Liver (tissue), 9 donors: ENCODE measurements around the gene ZNF783. TPM values are rescaled to one million over a fixed set of nuclear protein-coding genes. Genes with fewer than 3 reads are reported as not detected.

Experiments
- DNase-seq: peaks from one replicate; pipeline ENCODE4 v3.0.0-alpha.2; 2017; ENCODE audit warnings: low spot score
- H3K27ac ChIP-seq, 2 donors: one replicate each; pipeline ENCODE4 v1.7.0; 2013; ENCODE audit warnings: inconsistent platforms in 2 of 2, low read length in 2 of 2, control low read depth in 1 of 2, low read depth in 1 of 2, mild to moderate bottlenecking in 1 of 2
- H3K27me3 ChIP-seq, 4 donors: one replicate each; pipeline versions ENCODE4 v1.6.1 to v1.7.0; 2013; ENCODE audit warnings: low read length in 3 of 4, inconsistent platforms in 1 of 4, mild to moderate bottlenecking in 1 of 4, moderate library complexity in 1 of 4; ENCODE audit not compliant: control insufficient read depth in 4 of 4, insufficient read depth in 4 of 4
- H3K36me3 ChIP-seq, 4 donors: one replicate each; pipeline versions ENCODE4 v1.6.1 to v1.7.0; 2013; ENCODE audit warnings: low read length in 3 of 4, mild to moderate bottlenecking in 3 of 4, low read depth in 1 of 4, moderate library complexity in 1 of 4; ENCODE audit not compliant: control insufficient read depth in 4 of 4, insufficient read depth in 3 of 4
- H3K4me1 ChIP-seq, 4 donors: one replicate each; pipeline versions ENCODE4 v1.6.1 to v1.7.0; 2013; ENCODE audit warnings: low read length in 3 of 4, mild to moderate bottlenecking in 3 of 4, moderate library complexity in 1 of 4; ENCODE audit not compliant: control insufficient read depth in 4 of 4, insufficient read depth in 4 of 4
- H3K4me3 ChIP-seq, 3 donors: one replicate each; pipeline versions ENCODE4 v1.6.1 to v1.7.0; 2013; ENCODE audit warnings: low read length in 3 of 3, control low read depth in 1 of 3, low read depth in 1 of 3, mild to moderate bottlenecking in 1 of 3
- H3K9ac ChIP-seq, 2 donors: one replicate each; pipeline ENCODE4 v1.7.0; 2013; ENCODE audit warnings: low read length in 2 of 2, mild to moderate bottlenecking in 2 of 2, moderate library complexity in 2 of 2, control low read depth in 1 of 2, low read depth in 1 of 2
- H3K9me3 ChIP-seq, 4 donors: one replicate each; pipeline versions ENCODE4 v1.6.1 to v1.7.0; 2013; ENCODE audit warnings: low read length in 3 of 4; ENCODE audit not compliant: control insufficient read depth in 4 of 4
- EGR1 ChIP-seq, 2 donors: IDR thresholded peaks; 2 replicates each; pipeline ENCODE4 v1.6.1; 2016 to 2018; ENCODE audit warnings: antibody characterized with exemption in 2 of 2, low read depth in 2 of 2
- FOXA1 ChIP-seq: IDR thresholded peaks from 2 replicates; pipeline ENCODE4 v1.6.1; 2016; ENCODE audit warnings: antibody characterized with exemption
- FOXA2 ChIP-seq: IDR thresholded peaks from 2 replicates; pipeline ENCODE4 v1.6.1; 2016; ENCODE audit warnings: antibody characterized with exemption
- GABPA ChIP-seq, 2 donors: IDR thresholded peaks in 1 of 2; conservative IDR thresholded peaks in 1 of 2; 2 replicates each; pipeline ENCODE4 v1.6.1; 2016; ENCODE audit warnings: antibody characterized with exemption in 2 of 2, mild to moderate bottlenecking in 1 of 2, moderate library complexity in 1 of 2
- HNF4A ChIP-seq, 2 donors: conservative IDR thresholded peaks; 2 replicates each; pipeline ENCODE4 v1.6.1; 2016; ENCODE audit warnings: antibody characterized with exemption in 2 of 2, mild to moderate bottlenecking in 2 of 2
- HNF4G ChIP-seq: IDR thresholded peaks from 2 replicates; pipeline ENCODE4 v1.6.1; 2016; ENCODE audit warnings: antibody characterized with exemption
- JUND ChIP-seq, 2 donors: IDR thresholded peaks; 2 replicates each; pipeline ENCODE4 v1.6.1; 2016; ENCODE audit warnings: antibody characterized with exemption in 2 of 2
- REST ChIP-seq: IDR thresholded peaks from 2 replicates; pipeline ENCODE4 v1.6.1; 2016; ENCODE audit warnings: antibody characterized with exemption, mild to moderate bottlenecking
- RXRA ChIP-seq, 2 donors: IDR thresholded peaks; 2 replicates each; pipeline ENCODE4 v1.6.1; 2017 to 2018; ENCODE audit warnings: antibody characterized with exemption in 2 of 2, mild to moderate bottlenecking in 1 of 2
- SP1 ChIP-seq: IDR thresholded peaks from 2 replicates; pipeline ENCODE4 v1.6.1; 2018; ENCODE audit warnings: antibody characterized with exemption, mild to moderate bottlenecking
- TAF1 ChIP-seq: conservative IDR thresholded peaks from 2 replicates; pipeline ENCODE4 v1.6.1; 2016; ENCODE audit warnings: antibody characterized with exemption, mild to moderate bottlenecking
- YY1 ChIP-seq: IDR thresholded peaks from 2 replicates; pipeline ENCODE4 v1.6.1; 2016; ENCODE audit warnings: antibody characterized with exemption, mild to moderate bottlenecking
- ZBTB33 ChIP-seq: IDR thresholded peaks from 2 replicates; pipeline ENCODE4 v1.6.1; 2016; ENCODE audit warnings: antibody characterized with exemption
- WGBS: extraction: QIAGEN DNeasy Blood & Tissue Kit; methylation state at CpG from one replicate; pipeline ENCODE4 v1.1.7; 2013; 5-methylcytosine and 5-hydroxymethylcytosine counted together
- polyA plus RNA-seq, 2 donors: library from polyadenylated mRNA; stranded (reverse) in 1 of 2; unstranded in 1 of 2; fragments of 200-250 nt in 1 of 2; fragments of >200 nt in 1 of 2; fragmentation: Nextera tagmentation in 1 of 2; extraction: Ambion mirVana in 1 of 2; gene quantifications; one replicate each; pipeline versions ENCODE4 v1.2.1 to v1.2.3, GENCODE V29; 2013 to 2015
- total RNA-seq, 2 donors: library from RNA; depleted of rRNA; stranded (reverse); fragments of >200 nt; gene quantifications; one replicate each; pipeline ENCODE4 v1.2.3, GENCODE V29; 2014
- TF ChIP-seq, protein P1 (sequence below): IDR thresholded peaks from 2 replicates; pipeline ENCODE4 v1.6.1; 2016; ENCODE audit warnings: antibody characterized with exemption
- TF ChIP-seq, protein P2 (sequence below): fragments of 150-350 bp; IDR thresholded peaks from 2 replicates; pipeline ENCODE4 v1.5.1; 2017; ENCODE audit warnings: improper control_type of control experiment, low read depth, low read length; ENCODE audit not compliant: missing input control
- TF ChIP-seq, protein P3 (sequence below): IDR thresholded peaks from 2 replicates; pipeline ENCODE4 v1.6.1; 2016; ENCODE audit warnings: antibody characterized with exemption
- donor health status: healthy.
- donor health status: healthy.
- donor health status: healthy.
- donor health status: healthy.
- donor health status: healthy.

The ZNF783 gene
- total and polyA plus RNA-seq, 4 donors: 1.5 to 4.3 (median 1.8) TPM

GRCh38 chr7:149279111-149279743 lies 17.2 kb downstream of the ZNF783 start:
- H3K36me3 ChIP-seq: peaks cover 0 to 14% (median 5%) of the 10 kb centered on the region in 4 donors
- H3K9me3 ChIP-seq: no peaks in the 10 kb centered on the region
- no peak for TF ChIP-seq REST
- TF ChIP-seq, protein P1, sequence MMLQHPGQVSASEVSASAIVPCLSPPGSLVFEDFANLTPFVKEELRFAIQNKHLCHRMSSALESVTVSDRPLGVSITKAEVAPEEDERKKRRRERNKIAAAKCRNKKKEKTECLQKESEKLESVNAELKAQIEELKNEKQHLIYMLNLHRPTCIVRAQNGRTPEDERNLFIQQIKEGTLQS: no peak
- no peak for TF ChIP-seq SP1
- TF ChIP-seq, protein P2, sequence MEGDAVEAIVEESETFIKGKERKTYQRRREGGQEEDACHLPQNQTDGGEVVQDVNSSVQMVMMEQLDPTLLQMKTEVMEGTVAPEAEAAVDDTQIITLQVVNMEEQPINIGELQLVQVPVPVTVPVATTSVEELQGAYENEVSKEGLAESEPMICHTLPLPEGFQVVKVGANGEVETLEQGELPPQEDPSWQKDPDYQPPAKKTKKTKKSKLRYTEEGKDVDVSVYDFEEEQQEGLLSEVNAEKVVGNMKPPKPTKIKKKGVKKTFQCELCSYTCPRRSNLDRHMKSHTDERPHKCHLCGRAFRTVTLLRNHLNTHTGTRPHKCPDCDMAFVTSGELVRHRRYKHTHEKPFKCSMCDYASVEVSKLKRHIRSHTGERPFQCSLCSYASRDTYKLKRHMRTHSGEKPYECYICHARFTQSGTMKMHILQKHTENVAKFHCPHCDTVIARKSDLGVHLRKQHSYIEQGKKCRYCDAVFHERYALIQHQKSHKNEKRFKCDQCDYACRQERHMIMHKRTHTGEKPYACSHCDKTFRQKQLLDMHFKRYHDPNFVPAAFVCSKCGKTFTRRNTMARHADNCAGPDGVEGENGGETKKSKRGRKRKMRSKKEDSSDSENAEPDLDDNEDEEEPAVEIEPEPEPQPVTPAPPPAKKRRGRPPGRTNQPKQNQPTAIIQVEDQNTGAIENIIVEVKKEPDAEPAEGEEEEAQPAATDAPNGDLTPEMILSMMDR: no peak
- no peak for TF ChIP-seq TAF1
- TF ChIP-seq YY1: no peak
- TF ChIP-seq ZBTB33: no peak
- TF ChIP-seq HNF4A (conservative IDR thresholded peaks at IDR 0.05): no peak
- TF ChIP-seq FOXA2: no peak
- TF ChIP-seq GABPA (IDR thresholded peaks at IDR 0.05 in 1 of 2, conservative IDR thresholded peaks at IDR 0.05 in 1 of 2): no peak
- no peak for TF ChIP-seq FOXA1
- no peak for TF ChIP-seq HNF4G
- TF ChIP-seq RXRA (IDR thresholded peaks at IDR 0.05): no peak
- TF ChIP-seq EGR1 (IDR thresholded peaks at IDR 0.05; ENCODE audit: low read depth in 2 of 2): no peak
- TF ChIP-seq, protein P3, sequence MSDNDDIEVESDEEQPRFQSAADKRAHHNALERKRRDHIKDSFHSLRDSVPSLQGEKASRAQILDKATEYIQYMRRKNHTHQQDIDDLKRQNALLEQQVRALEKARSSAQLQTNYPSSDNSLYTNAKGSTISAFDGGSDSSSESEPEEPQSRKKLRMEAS: no peak
- TF ChIP-seq JUND (IDR thresholded peaks at IDR 0.05): no peak
- no peak overlapping the region for H3K27ac ChIP-seq
- H3K4me3 ChIP-seq: no peak overlapping the region
- no peaks in the 10 kb centered on the region for H3K27me3 ChIP-seq
- H3K9ac ChIP-seq: no peak overlapping the region
- no peak for DNase-seq
- 94% methylated on average over 17 of the region's 17 CpGs for WGBS
- peaks cover 0 to 9% (median 3%) of the 10 kb centered on the region in 4 donors for H3K4me1 ChIP-seq
